Spinal cord (tissue), 10 donors: ENCODE measurements around the gene PPP1R2. TPM values are rescaled to one million over a fixed set of nuclear protein-coding genes. Genes with fewer than 3 reads are reported as not detected.

ENCODE experiments used
- DNase-seq, 6 donors: peaks; one replicate each; pipeline versions ENCODE4 v3.0.0 to v3.0.0-alpha.2; 2013 to 2015; ENCODE audit warnings: low spot score in 6 of 6, low read depth in 4 of 6
- H3K27ac ChIP-seq: one replicate; pipeline ENCODE4 v1.5.1; 2013; ENCODE audit warnings: low read depth, low read length, control low read depth
- H3K27me3 ChIP-seq: one replicate; pipeline ENCODE4 v1.6.1; 2013; ENCODE audit warnings: low read length; ENCODE audit not compliant: control insufficient read depth, insufficient read depth
- H3K36me3 ChIP-seq: one replicate; pipeline ENCODE4 v1.6.1; 2013; ENCODE audit warnings: low read length; ENCODE audit not compliant: control insufficient read depth, insufficient read depth
- H3K4me1 ChIP-seq: one replicate; pipeline ENCODE4 v1.6.1; 2013; ENCODE audit warnings: low read length; ENCODE audit not compliant: control insufficient read depth, insufficient read depth
- H3K4me3 ChIP-seq: one replicate; pipeline ENCODE4 v1.5.1; 2013; ENCODE audit warnings: low read depth, low read length, control low read depth
- H3K9me3 ChIP-seq: one replicate; pipeline ENCODE4 v1.6.1; 2013; ENCODE audit warnings: low read length; ENCODE audit not compliant: control insufficient read depth, insufficient read depth
- WGBS: methylation state at CpG from one replicate; pipeline ENCODE4 v1.1.5; 2013; ENCODE audit warnings: missing lambda C conversion rate; ENCODE audit not compliant: insufficient coverage; 5-methylcytosine and 5-hydroxymethylcytosine counted together
- polyA plus RNA-seq, 2 donors: library from polyadenylated mRNA; unstranded; fragments of 120-200 nt; gene quantifications; one replicate each; pipeline ENCODE4 v1.2.1, GENCODE V29; 2013; ENCODE audit not compliant: insufficient read length in 2 of 2
- total RNA-seq, 2 donors: library from RNA; depleted of rRNA in 1 of 2; stranded (reverse); fragments of 120-200 nt in 1 of 2; fragments of >200 nt in 1 of 2; gene quantifications; one replicate each; pipeline versions ENCODE4 v1.2.3 to v1.2.4, GENCODE V29; 2013 to 2014
- donor health status: healthy.

PPP1R2 gene
- total and polyA plus RNA-seq, 4 donors: 54.1 to 123 (median 61.9) TPM

DNA sequence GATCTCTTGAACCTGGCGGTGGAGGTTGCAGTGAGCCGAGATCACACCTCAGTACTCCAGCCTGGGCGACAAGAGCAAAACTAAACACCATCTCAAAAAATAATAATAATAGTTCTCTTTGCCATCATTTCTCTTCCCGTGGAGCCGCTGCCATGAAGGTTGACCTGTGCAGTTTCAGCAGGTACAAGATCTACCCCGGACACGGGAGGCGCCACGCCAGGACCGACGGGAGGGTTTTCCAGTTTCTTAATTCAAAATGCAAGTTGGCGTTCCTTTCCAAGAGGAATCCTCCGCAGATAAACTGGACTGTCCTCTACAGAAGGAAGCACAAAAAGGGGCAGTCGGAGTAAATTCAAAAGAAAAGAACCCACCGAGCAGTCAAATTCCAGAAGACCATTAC is 11.3 kb upstream of the PPP1R2 start:
- H3K9me3 ChIP-seq: no peaks in the 10 kb centered on the region
- H3K4me3 ChIP-seq: no peak overlapping the region

DNA sequence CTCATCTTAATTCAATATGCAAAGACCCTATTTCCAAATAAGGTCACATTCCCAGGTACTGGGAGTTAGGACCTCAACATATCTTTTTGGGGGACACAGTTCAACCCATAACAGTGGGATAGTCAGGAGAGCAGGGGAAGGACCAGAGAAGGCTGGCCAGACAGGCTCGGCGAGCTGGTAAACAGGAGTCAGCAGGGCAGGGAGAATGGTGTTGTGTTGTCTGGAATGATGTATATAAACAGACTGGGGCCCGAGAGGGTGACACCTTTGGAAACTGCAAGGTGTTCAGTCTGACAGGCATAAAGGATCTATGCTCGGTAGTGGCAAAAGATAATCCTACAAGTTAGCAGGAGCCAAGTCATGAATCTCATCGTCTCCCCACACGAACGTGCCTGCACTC is 10.1 kb upstream of the PPP1R2 start:
- H3K27me3 ChIP-seq: peaks cover 5% of the 10 kb centered on the region
- H3K9me3 ChIP-seq: no peaks in the 10 kb centered on the region
- no peaks in the 10 kb centered on the region for H3K36me3 ChIP-seq
- H3K4me1 ChIP-seq: peaks cover 9% of the 10 kb centered on the region
- no peak for DNase-seq
- 82% methylated on average over 6 of the region's 7 CpGs for WGBS
- H3K4me3 ChIP-seq: no peak overlapping the region
- H3K27ac ChIP-seq: no peak overlapping the region

More for the DNA sequence above, 11.3 kb upstream of the PPP1R2 start:
- H3K36me3 ChIP-seq: no peaks in the 10 kb centered on the region
- H3K27me3 ChIP-seq: peaks cover 5% of the 10 kb centered on the region
- H3K27ac ChIP-seq: no peak overlapping the region
- no peak for DNase-seq
- peaks cover 9% of the 10 kb centered on the region for H3K4me1 ChIP-seq
- 93% methylated on average over 13 of the region's 15 CpGs for WGBS

- DNase-seq: peak in 2 of 6 donors; percentile 34 to 35
- Histone ChIP-seq H3K27me3 (peaks cover 5% of the 10 kb centered on the region), H3K4me3 (no peak overlapping the region), H3K27ac (no peak overlapping the region), H3K36me3 (no peaks in the 10 kb centered on the region), H3K4me1 (peaks cover 9% of the 10 kb centered on the region), H3K9me3 (no peaks in the 10 kb centered on the region)
- WGBS: 82% methylated on average over 3 of the region's 7 CpGs
These were observed 8.4 kb upstream of the PPP1R2 start for GRCh38 chr3:195551381-195551978.

- Histone ChIP-seq H3K9me3 (no peaks in the 10 kb centered on the region), H3K36me3 (no peaks in the 10 kb centered on the region), H3K27me3 (peaks cover 7% of the 10 kb centered on the region), H3K4me3 (no peak overlapping the region), H3K27ac (no peak overlapping the region), H3K4me1 (peaks cover 9% of the 10 kb centered on the region)
- WGBS: 62% methylated on average over 3 of the region's 4 CpGs
- no peak for DNase-seq
These were observed 7.6 kb upstream of the PPP1R2 start for GRCh38 chr3:195550723-195551122.

GRCh38 chr3:195549931-195550519 is 6.9 kb upstream of the PPP1R2 start:
- H3K27me3 ChIP-seq: peaks cover 7% of the 10 kb centered on the region
- no peak overlapping the region for H3K4me3 ChIP-seq
- H3K27ac ChIP-seq: no peak overlapping the region
- no peaks in the 10 kb centered on the region for H3K36me3 ChIP-seq
- peaks cover 9% of the 10 kb centered on the region for H3K4me1 ChIP-seq
- no peak for DNase-seq
- H3K9me3 ChIP-seq: no peaks in the 10 kb centered on the region
- WGBS: 63% methylated on average over 5 of the region's 9 CpGs

DNA sequence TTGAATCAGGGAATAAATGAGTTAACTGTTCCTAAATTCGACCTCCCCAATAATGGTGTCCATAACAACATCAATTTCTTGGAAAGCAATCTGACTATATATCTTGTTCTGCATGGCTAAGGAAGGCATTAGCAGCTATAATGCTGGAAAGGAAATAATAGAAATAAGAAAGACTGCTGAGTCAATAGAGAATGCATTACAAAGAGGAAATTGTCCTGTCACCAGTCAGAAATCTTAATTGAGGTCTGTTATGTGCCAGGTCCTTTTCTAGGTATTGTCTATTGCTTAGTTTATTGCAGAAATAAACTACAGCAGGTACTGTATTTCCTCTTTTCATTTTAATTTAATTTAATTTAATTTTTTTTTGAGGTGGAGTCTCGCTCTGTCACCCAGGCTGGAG is 5.9 kb upstream of the PPP1R2 start:
- WGBS: no CpG with 5 or more reads among the region's 2 CpGs
- H3K4me1 ChIP-seq: peaks cover 13% of the 10 kb centered on the region
- no peak overlapping the region for H3K27ac ChIP-seq
- no peaks in the 10 kb centered on the region for H3K36me3 ChIP-seq
- DNase-seq: peak in 1 of 6 donors; percentile 48
- H3K9me3 ChIP-seq: no peaks in the 10 kb centered on the region
- H3K4me3 ChIP-seq: no peak overlapping the region
- H3K27me3 ChIP-seq: peaks cover 11% of the 10 kb centered on the region

GRCh38 chr3:195548501-195548900 is 5.4 kb upstream of the PPP1R2 start:
- Histone ChIP-seq H3K4me3 (no peak overlapping the region), H3K27me3 (peaks cover 12% of the 10 kb centered on the region), H3K27ac (no peak overlapping the region), H3K4me1 (peaks cover 18% of the 10 kb centered on the region), H3K36me3 (no peaks in the 10 kb centered on the region), H3K9me3 (no peaks in the 10 kb centered on the region)
- DNase-seq: no peak

DNA sequence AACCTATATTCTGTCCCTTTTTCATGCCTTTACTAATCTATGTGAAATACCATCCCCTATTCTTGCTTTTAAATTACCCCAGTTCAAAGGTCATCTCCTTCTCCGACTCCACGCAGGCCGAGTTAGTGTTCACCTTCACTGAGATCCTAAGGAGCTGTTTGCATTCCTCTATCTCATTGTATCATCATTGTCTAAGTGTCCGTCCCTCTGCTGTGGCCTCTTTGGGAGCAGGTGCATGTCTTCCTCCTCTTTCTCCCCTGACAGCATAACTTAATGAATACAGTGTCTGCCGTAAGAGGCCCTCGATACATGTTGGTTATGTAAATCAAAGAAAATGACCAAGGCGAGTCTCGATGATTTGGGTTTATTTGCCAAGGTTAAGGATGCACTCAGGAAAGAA is 4.9 kb upstream of the PPP1R2 start:
- DNase-seq: no peak
- WGBS: 62% methylated on average over 6 of the region's 8 CpGs
- H3K27me3 ChIP-seq: peaks cover 12% of the 10 kb centered on the region
- H3K4me1 ChIP-seq: peaks cover 18% of the 10 kb centered on the region
- H3K9me3 ChIP-seq: no peaks in the 10 kb centered on the region
- no peak overlapping the region for H3K27ac ChIP-seq
- H3K4me3 ChIP-seq: no peak overlapping the region
- no peaks in the 10 kb centered on the region for H3K36me3 ChIP-seq

GRCh38 chr3:195546130-195546560 is 3.0 kb upstream of the PPP1R2 start:
- Histone ChIP-seq H3K4me1 (peaks cover 17% of the 10 kb centered on the region), H3K4me3 (no peak overlapping the region), H3K27ac (no peak overlapping the region), H3K27me3 (peaks cover 12% of the 10 kb centered on the region), H3K36me3 (no peaks in the 10 kb centered on the region), H3K9me3 (no peaks in the 10 kb centered on the region)
- DNase-seq: no peak
- 38% methylated on average over 3 of the region's 4 CpGs for WGBS

DNA sequence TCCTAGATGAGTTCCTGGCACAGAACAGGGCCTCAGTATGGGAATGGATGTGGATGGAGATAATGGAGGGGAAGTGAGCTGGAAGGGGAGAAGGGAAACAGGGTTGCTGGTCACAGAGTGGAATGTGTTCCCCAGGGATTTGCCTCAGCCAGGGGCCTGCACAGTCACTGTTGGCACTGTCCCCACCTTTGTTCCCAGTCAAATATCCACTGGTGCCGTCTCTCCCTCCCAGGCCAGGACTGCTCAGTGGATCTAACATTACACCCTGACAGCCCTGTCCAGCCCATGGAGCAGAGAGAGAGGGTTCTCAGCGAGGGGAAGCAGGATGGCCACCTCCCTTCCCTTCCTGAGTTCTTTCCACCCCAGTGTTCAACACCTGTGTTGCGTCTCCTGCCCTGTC is 1.5 kb upstream of the PPP1R2 start:
- Histone ChIP-seq H3K9me3 (no peaks in the 10 kb centered on the region), H3K36me3 (no peaks in the 10 kb centered on the region), H3K27me3 (peaks cover 9% of the 10 kb centered on the region), H3K27ac (no peak overlapping the region), H3K4me3 (no peak overlapping the region), H3K4me1 (peaks cover 13% of the 10 kb centered on the region)
- DNase-seq: no peak
- 53% methylated on average over 2 of the region's 3 CpGs for WGBS
